Neural crest cell (in vitro differentiated cells): ENCODE data around the gene CSKMT. TPM values are rescaled to one million over a fixed set of nuclear protein-coding genes. Genes with fewer than 3 reads are reported as not detected.

Source experiments
- DNase-seq: peaks from one replicate; pipeline ENCODE4 v3.0.0; 2021; ENCODE audit warnings: low read depth, mixed read lengths, low spot score
- H3K27ac Mint-ChIP-seq: one replicate; pipeline ENCODE4 v1.8.0; 2021; ENCODE audit warnings: mild to moderate bottlenecking, mixed read lengths; ENCODE audit not compliant: unreplicated experiment
- H3K27me3 Mint-ChIP-seq: 2 replicates; pipeline ENCODE4 v1.8.0; 2021; ENCODE audit warnings: low read depth, mild to moderate bottlenecking, mixed read lengths
- H3K36me3 Mint-ChIP-seq: 2 replicates; pipeline ENCODE4 v1.8.0; 2021; ENCODE audit warnings: low read depth, mild to moderate bottlenecking, mixed read lengths
- H3K4me1 Mint-ChIP-seq: 2 replicates; pipeline ENCODE4 v1.8.0; 2021; ENCODE audit warnings: mixed read lengths
- H3K4me3 Mint-ChIP-seq: one replicate; pipeline ENCODE4 v1.8.0; 2021; ENCODE audit warnings: mild to moderate bottlenecking, mixed read lengths
- H3K9me3 Mint-ChIP-seq: 2 replicates; pipeline ENCODE4 v1.8.0; 2021; ENCODE audit warnings: mixed read lengths
- total RNA-seq: library from RNA; stranded (reverse); gene quantifications from 2 replicates; pipeline ENCODE4 v1.2.1, GENCODE V29; 2021
- TF ChIP-seq, protein P1 (sequence below): fragments of 200-600 bp; sonication (generic); conservative IDR thresholded peaks from 2 replicates; pipeline ENCODE4 v1.5.0; 2021; ENCODE audit warnings: antibody characterized with exemption, mild to moderate bottlenecking

CSKMT gene
- total RNA-seq, 1 donor from 2014 or later = 57.0 TPM

DNA sequence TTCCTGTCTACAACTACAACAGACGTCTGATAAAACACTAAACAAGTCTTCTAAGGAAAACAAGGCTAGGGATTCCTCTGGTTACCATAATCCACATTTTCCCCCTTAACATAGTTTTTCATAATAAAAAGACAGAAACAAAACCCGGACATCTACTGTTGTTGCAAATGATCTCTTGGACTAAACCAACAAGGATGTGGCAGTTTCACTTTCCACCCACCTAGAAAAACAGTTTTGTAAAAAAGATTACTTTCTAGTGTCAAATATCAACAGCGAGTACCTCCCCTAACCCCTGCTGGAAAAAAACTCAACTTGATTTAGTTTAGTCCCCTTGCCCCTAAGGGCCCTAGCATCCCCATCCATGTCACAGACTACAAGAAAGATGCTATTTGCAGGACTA, 47.7 kb downstream of the CSKMT start:
- Mint-ChIP-seq H3K27ac (no peak overlapping the region), H3K36me3 (peaks cover 26% of the 10 kb centered on the region), H3K27me3 (peaks cover 4% of the 10 kb centered on the region), H3K4me3 (no peak overlapping the region), H3K4me1 (peaks cover 24% of the 10 kb centered on the region), H3K9me3 (no peaks in the 10 kb centered on the region)
- DNase-seq = no peak
- TF ChIP-seq, protein P1, sequence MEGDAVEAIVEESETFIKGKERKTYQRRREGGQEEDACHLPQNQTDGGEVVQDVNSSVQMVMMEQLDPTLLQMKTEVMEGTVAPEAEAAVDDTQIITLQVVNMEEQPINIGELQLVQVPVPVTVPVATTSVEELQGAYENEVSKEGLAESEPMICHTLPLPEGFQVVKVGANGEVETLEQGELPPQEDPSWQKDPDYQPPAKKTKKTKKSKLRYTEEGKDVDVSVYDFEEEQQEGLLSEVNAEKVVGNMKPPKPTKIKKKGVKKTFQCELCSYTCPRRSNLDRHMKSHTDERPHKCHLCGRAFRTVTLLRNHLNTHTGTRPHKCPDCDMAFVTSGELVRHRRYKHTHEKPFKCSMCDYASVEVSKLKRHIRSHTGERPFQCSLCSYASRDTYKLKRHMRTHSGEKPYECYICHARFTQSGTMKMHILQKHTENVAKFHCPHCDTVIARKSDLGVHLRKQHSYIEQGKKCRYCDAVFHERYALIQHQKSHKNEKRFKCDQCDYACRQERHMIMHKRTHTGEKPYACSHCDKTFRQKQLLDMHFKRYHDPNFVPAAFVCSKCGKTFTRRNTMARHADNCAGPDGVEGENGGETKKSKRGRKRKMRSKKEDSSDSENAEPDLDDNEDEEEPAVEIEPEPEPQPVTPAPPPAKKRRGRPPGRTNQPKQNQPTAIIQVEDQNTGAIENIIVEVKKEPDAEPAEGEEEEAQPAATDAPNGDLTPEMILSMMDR = no peak

DNA sequence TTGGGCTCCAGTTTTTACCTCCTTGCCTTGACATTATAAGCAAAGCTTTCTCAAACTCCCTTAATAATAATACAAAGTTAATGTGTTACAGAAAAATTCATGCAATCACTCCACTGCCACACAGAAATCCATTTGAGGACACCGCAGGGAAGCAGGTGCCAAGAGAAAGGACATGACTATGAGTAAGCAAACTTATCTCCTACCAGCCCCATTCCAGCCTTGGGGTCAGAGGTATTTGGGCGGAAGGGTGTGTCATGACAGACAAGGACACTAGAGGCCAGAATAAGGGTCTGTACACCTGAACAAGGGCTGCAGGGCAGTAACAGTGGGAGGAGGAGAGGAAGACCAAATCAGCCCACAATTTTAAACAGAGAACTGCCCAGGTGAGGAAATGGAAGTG, 48.2 kb downstream of the CSKMT start:
- TF ChIP-seq, protein P1 = no peak
- Mint-ChIP-seq H3K4me1 (peaks cover 21% of the 10 kb centered on the region), H3K9me3 (no peaks in the 10 kb centered on the region), H3K27ac (no peak overlapping the region), H3K36me3 (peaks cover 30% of the 10 kb centered on the region), H3K27me3 (peaks cover 4% of the 10 kb centered on the region), H3K4me3 (no peak overlapping the region)
- DNase-seq = no peak

DNA sequence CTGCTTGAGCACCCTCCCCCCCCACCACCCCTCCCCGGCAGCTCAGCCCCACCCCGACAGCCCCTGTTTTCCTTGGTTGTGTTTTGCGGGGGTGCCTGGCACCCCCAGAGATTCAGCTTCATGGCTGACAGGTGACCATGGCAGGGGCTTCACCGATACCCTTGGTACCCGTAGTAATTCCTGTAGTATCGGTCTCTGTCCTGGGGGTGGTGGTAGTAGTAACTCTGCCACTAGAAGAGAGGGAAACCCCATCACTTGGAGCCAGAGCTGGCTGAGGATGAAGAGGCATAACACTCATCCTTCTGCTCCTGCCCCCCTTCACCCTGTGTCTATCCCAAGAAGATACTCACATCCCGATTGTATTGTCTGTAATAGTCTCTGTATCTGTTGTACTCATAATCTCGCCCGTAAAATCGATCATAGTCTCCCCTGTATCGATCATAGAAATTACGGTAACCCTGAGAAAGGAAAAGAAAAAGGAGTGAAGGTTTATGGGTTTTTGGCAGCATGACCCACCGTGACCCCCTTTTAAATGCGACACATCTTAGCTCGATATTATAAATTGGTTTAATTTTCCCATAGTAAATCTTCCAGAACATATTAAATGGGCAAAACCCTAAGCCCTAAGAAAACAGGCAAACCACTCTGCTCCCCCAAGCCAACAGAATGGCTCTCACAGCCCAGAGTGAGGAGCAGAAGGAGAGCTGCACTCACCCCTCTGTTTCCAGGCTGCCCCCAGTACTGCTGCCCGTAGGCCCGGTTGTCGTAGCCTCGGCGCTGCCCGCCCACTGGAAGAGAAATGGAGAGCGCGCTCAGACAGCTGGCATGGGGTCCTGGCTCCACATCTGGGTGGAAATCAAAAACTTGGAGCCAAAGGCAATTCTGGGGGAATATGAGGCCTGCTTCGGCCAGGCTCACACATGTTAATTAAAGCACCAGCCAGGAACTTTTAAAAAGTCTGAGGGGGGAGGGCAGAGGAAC, 50.3 kb downstream of the CSKMT start:
- peaks cover 42% of the 10 kb centered on the region for H3K36me3 Mint-ChIP-seq
- no peaks in the 10 kb centered on the region for H3K9me3 Mint-ChIP-seq
- H3K27me3 Mint-ChIP-seq = no peaks in the 10 kb centered on the region
- H3K4me3 Mint-ChIP-seq = no peak overlapping the region
- no peak for DNase-seq
- H3K27ac Mint-ChIP-seq = no peak overlapping the region
- TF ChIP-seq, protein P1 = no peak
- peaks cover 3% of the 10 kb centered on the region for H3K4me1 Mint-ChIP-seq

DNA sequence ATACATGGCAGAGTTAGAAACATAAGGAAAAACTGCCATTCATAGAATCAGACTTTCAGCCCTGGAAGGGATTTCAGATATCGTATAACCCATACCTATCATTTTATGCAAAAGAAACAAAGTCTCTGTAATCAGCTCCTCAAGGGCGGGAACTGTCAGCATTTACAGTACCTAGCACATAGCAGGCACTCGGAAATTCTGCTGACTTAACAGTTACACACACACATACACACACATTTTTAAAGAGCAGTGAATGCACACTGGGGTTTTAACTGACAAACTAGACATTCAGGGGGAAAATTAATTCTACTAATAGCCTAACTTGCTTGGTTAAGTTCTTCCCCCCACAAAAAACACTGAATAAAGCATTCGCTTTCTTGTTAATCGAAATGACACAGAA, 51.1 kb downstream of the CSKMT start:
- H3K4me3 Mint-ChIP-seq = no peak overlapping the region
- H3K27ac Mint-ChIP-seq = no peak overlapping the region
- DNase-seq = no peak
- H3K9me3 Mint-ChIP-seq = no peaks in the 10 kb centered on the region
- peaks cover 42% of the 10 kb centered on the region for H3K36me3 Mint-ChIP-seq
- H3K27me3 Mint-ChIP-seq = no peaks in the 10 kb centered on the region
- TF ChIP-seq, protein P1 = no peak
- peaks cover 4% of the 10 kb centered on the region for H3K4me1 Mint-ChIP-seq

DNA sequence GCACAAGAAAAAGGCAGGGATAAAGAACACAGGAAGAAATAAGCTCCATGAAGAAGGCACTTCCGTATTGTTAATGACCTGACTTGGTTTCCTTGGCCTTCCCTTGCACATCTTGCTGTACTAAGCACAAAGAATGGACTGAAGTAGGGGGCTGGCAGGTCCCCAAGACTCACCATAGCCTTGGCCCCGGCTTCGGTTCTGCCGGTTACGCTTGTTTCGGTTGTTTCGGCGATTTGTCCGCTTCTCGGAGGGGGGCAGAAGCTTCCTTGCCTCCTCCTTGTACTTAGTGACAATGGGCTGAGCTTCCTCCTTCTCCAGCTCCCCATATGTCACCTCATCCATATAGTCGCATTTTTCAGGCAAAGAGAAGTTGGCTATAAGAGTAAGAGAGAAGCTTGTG, 51.7 kb downstream of the CSKMT start:
- H3K27ac Mint-ChIP-seq = no peak overlapping the region

More for the DNA sequence above, 51.7 kb downstream of the CSKMT start:
- H3K4me3 Mint-ChIP-seq = no peak overlapping the region
- peaks cover 47% of the 10 kb centered on the region for H3K36me3 Mint-ChIP-seq
- TF ChIP-seq, protein P1 = no peak
- peaks cover 6% of the 10 kb centered on the region for H3K4me1 Mint-ChIP-seq
- no peaks in the 10 kb centered on the region for H3K9me3 Mint-ChIP-seq
- H3K27me3 Mint-ChIP-seq = no peaks in the 10 kb centered on the region
- no peak for DNase-seq

Other genes with a start within 250 kb of the CSKMT start
- gene SCGB1A1, start 246.3 kb upstream of the CSKMT start, total RNA-seq = not detected in 2 replicates
- gene AHNAK, start 118.5 kb upstream of the CSKMT start, total RNA-seq = 0.65 and 1.2 TPM in 2 replicates
- gene EEF1G, start 91.4 kb upstream of the CSKMT start, total RNA-seq = 2,024 and 2,072 TPM in 2 replicates
- 18.0 and 20.7 TPM in 2 replicates for gene TUT1, start 73.8 kb upstream of the CSKMT start, total RNA-seq
- gene MTA2, start 63.4 kb upstream of the CSKMT start, total RNA-seq = 195 and 203 TPM in 2 replicates
- 37.4 and 40.0 TPM in 2 replicates for gene EML3, start 52.5 kb upstream of the CSKMT start, total RNA-seq
- gene ROM1, start 52.1 kb upstream of the CSKMT start, total RNA-seq = 0.23 and 0.75 TPM in 2 replicates
- gene B3GAT3, start 43.3 kb upstream of the CSKMT start, total RNA-seq = 57.4 and 58.3 TPM in 2 replicates
- 346 and 366 TPM in 2 replicates for gene GANAB, start 18.7 kb upstream of the CSKMT start, total RNA-seq
- gene INTS5, start 12.0 kb upstream of the CSKMT start, total RNA-seq = 24.5 and 25.9 TPM in 2 replicates
- 97.4 and 115 TPM in 2 replicates for gene C11orf98, start 102 bp upstream of the CSKMT start, total RNA-seq
- 15.0 and 15.6 TPM in 2 replicates for gene UQCC3, start 6.4 kb downstream of the CSKMT start, total RNA-seq
- gene LBHD1, start 7.0 kb downstream of the CSKMT start, total RNA-seq = 7.0 and 7.8 TPM in 2 replicates
- gene UBXN1, start 13.8 kb downstream of the CSKMT start, total RNA-seq = 103 and 113 TPM in 2 replicates
- 1.6 and 1.8 TPM in 2 replicates for gene LRRN4CL, start 24.2 kb downstream of the CSKMT start, total RNA-seq
- gene BSCL2, start 42.1 kb downstream of the CSKMT start, total RNA-seq = 106 and 111 TPM in 2 replicates
- gene GNG3, start 42.4 kb downstream of the CSKMT start, total RNA-seq = 11.3 and 12.9 TPM in 2 replicates
- 79.6 and 80.7 TPM in 2 replicates for gene HNRNPUL2, start 62.1 kb downstream of the CSKMT start, total RNA-seq
- gene TTC9C, start 63.2 kb downstream of the CSKMT start, total RNA-seq = 44.7 and 49.2 TPM in 2 replicates
- 11.5 and 16.1 TPM in 2 replicates for gene ZBTB3, start 88.8 kb downstream of the CSKMT start, total RNA-seq
- gene POLR2G, start 96.3 kb downstream of the CSKMT start, total RNA-seq = 161 and 175 TPM in 2 replicates
- gene TAF6L, start 106.1 kb downstream of the CSKMT start, total RNA-seq = 50.5 and 52.0 TPM in 2 replicates
- gene TMEM179B, start 122.1 kb downstream of the CSKMT start, total RNA-seq = 20.0 and 21.4 TPM in 2 replicates
- gene TMEM223, start 126.7 kb downstream of the CSKMT start, total RNA-seq = 20.4 and 23.4 TPM in 2 replicates
- 86.6 and 88.1 TPM in 2 replicates for gene NXF1, start 140.1 kb downstream of the CSKMT start, total RNA-seq
- 24.1 and 27.2 TPM in 2 replicates for gene STX5, start 166.7 kb downstream of the CSKMT start, total RNA-seq
- not detected in 2 replicates for gene TEX54, start 167.5 kb downstream of the CSKMT start, total RNA-seq
- gene WDR74, start 174.3 kb downstream of the CSKMT start, total RNA-seq = 62.1 and 69.2 TPM in 2 replicates
- gene SLC3A2, start 215.6 kb downstream of the CSKMT start, total RNA-seq = 181 and 185 TPM in 2 replicates